Stomach (tissue), 4 donors: ENCODE measurements around the gene PDPK1.

Experiments used
- POLR2A ChIP-seq, 4 donors: fragments of 450-650 bp; IDR thresholded peaks; one replicate each; pipeline ENCODE4 v1.6.1; 2016; ENCODE audit warnings: antibody characterized with exemption in 4 of 4, control low read depth in 2 of 4, mild to moderate bottlenecking in 1 of 4, moderate library complexity in 1 of 4
- POLR2AphosphoS5 ChIP-seq, 3 donors: sonication (generic); formaldehyde crosslinking; IDR thresholded peaks; one replicate each; pipeline ENCODE4 v1.6.1; 2016; ENCODE audit warnings: antibody characterized with exemption in 3 of 3
- TF ChIP-seq, protein P1 (sequence below), 7 experiments: fragments of 450-650 bp in 4 of 7; fragments of 200-600 bp in 3 of 7; sonication (generic) in 3 of 7; IDR thresholded peaks; one replicate each; pipeline ENCODE4 v1.5.1; 2016 to 2019; ENCODE audit warnings: antibody characterized with exemption in 7 of 7, control low read depth in 2 of 7, mild to moderate bottlenecking in 1 of 7

DNA sequence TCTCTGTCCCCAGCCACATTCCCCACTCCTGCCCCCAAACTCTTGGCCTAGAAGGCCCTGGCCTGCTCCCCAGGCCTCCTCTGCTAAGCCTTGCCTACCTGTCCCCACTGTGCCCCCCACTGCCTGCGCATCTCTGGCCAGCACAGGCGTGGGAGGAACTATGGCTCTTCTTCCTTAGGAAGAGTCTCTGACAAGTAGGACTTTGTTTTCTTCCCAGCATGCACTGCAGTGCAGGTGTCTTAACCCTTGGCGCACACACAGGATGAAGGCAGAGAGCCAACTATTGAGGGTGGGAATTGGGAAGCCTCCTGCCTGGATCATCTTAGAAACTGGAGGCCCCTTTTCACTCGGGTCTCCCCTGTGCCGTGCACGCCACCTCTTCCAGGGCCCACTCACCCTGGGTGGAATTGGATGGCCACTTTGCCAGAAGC lies 14.0 kb upstream of the PDPK1 start:
- TF ChIP-seq, protein P1, sequence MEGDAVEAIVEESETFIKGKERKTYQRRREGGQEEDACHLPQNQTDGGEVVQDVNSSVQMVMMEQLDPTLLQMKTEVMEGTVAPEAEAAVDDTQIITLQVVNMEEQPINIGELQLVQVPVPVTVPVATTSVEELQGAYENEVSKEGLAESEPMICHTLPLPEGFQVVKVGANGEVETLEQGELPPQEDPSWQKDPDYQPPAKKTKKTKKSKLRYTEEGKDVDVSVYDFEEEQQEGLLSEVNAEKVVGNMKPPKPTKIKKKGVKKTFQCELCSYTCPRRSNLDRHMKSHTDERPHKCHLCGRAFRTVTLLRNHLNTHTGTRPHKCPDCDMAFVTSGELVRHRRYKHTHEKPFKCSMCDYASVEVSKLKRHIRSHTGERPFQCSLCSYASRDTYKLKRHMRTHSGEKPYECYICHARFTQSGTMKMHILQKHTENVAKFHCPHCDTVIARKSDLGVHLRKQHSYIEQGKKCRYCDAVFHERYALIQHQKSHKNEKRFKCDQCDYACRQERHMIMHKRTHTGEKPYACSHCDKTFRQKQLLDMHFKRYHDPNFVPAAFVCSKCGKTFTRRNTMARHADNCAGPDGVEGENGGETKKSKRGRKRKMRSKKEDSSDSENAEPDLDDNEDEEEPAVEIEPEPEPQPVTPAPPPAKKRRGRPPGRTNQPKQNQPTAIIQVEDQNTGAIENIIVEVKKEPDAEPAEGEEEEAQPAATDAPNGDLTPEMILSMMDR (IDR thresholded peaks at IDR 0.05), result no peak
- TF ChIP-seq POLR2A (IDR thresholded peaks at IDR 0.05) (no peak), POLR2AphosphoS5 (IDR thresholded peaks at IDR 0.05) (no peak)
